Measurements from ENCODE around the gene C19orf47.

C19orf47 gene

GRCh38 chr19:40280608-40281221 lies 67.5 kb downstream of the C19orf47 start:
- FAIRE-seq: no peak

GRCh38 chr19:40279761-40280607 lies 68.2 kb downstream of the C19orf47 start:
- no peak for FAIRE-seq

GRCh38 chr19:40279120-40279551 lies 69.1 kb downstream of the C19orf47 start:
- no peak for FAIRE-seq

DNA sequence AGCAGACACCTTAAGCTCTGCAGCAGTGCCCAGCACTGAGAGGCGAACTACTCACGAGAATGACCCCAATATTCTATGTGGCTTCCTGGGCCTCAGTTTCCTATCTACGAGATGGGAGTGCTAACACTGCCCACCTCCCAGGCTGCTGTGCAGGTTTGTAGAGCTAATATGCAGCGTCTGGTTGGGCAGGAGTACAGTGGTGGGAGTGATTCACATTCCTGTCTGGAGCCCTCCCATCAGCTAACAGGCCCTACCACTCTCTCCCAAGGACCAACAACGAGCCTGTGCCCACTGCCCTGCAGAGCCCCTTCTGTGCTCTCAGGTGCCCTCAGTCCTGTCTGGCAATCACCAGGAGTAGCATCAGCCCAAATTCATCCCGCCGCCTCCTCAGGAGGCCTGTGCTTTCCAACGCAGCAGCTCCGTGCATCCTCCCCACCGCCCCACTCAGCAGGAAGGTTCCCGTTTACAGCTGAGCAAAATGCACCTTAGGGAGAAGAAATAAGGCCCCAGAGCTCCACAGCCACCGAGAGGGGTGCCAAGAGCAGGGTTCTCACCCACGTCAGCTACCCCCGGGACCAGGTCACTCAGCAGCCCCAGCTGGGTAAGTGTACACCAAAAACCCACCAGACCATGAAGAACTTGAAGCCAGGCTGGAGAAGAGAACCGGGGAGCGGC lies 69.7 kb downstream of the C19orf47 start:
- no peak for FAIRE-seq

- FAIRE-seq: no peak
These were observed 70.7 kb downstream of the C19orf47 start for GRCh38 chr19:40277356-40278059.

GRCh38 chr19:40274585-40275544 lies 73.3 kb downstream of the C19orf47 start:
- no peak for FAIRE-seq

DNA sequence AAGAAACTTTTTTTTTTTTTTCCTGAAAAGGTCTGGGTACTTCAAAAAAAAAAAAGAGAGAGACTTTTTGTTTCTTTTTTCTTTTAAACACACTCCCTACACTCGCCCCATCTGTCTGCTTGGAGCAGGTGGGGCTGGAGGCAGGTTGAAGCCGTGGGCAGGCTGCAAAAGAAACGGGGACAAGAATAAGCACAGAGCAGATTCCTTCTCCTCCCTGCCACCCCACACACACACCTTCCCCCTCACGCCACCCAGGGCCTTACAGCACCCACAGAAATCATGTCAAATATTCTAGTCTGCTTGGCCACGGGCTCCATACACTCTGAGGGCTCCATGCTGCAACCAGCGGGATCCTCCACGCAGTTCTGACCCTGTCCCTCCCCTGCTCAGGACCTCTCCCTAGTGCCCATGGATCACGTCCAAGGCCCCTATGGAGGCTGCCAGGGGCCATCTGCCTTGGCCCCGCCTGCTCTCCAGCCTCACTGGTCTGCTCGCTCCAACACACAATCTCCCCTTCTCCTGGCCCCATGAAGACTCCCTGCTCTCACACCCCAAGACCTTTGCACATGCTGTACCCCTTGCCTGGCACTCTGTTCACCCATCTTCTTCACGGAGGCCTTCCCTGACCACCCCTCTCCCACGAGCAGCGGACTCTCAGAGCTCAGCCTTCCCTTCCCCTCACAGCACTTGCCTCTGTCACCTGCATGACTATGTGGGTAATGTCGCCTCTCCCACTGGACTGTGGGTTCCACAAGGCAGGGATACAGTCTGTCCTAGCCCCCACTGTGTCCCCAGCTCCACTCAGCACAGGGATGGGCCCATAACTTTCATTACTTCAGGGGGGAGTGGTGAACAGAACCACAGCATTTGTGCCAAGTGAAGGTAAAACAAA lies 74.5 kb downstream of the C19orf47 start:
- FAIRE-seq: no peak

DNA sequence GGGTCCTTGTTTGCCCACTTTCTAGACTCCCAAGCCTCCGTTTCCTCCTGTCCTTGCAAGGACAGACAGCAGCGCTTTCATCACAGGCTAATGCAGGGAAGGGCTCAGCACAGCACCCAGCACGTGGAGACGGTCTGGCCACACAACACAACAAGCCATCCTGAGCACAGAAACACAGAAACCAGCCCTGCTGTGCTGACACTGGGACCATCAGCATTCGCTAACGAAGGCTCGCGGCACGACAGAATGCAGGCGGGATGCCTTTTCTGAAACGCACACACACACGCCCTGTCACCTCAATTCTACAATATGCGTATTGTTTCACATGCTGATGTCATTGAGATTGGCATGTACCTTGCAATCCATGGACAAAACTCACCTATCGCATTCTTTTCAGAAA lies 75.9 kb downstream of the C19orf47 start:
- no peak for FAIRE-seq

GRCh38 chr19:40271706-40272105 lies 76.5 kb downstream of the C19orf47 start:
- no peak for FAIRE-seq

DNA sequence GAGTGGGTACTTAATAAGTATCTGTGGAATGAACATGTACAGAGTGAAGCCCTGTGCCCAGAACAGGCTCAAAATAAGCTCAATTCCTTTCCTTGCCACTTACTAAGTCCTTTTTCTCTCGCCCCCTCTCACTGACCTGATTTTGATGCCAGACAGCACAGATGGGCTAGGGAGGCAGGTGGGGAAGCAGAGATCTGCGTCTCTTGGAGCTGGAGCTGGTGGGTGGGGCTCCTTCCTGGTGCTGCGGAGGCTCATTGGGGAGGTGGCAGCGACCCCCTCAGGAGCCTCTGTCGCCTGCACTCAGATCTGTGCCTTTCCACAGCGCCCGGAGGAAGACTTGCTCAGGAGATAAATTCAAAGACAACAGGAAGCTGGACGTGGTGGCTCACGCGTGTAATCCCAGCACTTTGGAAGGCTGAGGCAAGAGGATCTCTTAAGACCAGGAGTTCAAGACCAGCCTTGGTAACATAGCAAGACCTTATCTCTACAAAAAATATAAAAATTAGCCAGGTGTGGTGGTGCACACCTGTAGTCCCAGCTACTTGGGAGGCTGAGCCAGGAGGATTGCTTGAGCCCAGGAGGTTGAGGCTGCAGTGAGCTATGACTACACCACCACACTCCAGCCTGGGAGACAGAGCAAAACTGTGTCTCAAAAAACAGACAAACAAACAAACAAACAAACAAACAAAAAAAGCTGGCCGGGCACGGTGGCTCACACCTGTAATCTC lies 77.7 kb downstream of the C19orf47 start:
- FAIRE-seq: no peak

Measured in TTC549 (cell line).